ENCODE measurements around the gene TMEM43. TPM values are rescaled to one million over a fixed set of nuclear protein-coding genes. Genes with fewer than 3 reads are reported as not detected.
"Not testable (repeated sequence)": the region's sequence is repeated elsewhere in the genome, so short reads cannot be mapped to it uniquely, and the experiment has no call there.

Gene TMEM43
- 32.4 TPM for total RNA-seq (2021; ENCODE audit: unreplicated experiment)
- 28.7 and 33.3 TPM in 2 replicates for polyA plus RNA-seq (2012)
- Bru-seq, nascent RNA = percentile 84 among the genes with signal in this experiment
- BruChase-seq, experiment 1, labeled RNA remaining after a 6-hour chase = percentile 95 among the genes with signal in this experiment
- BruChase-seq, experiment 2, labeled RNA remaining after a 2-hour chase = percentile 94 among the genes with signal in this experiment
- long read RNA-seq, transcript TMEM43-201 (12 exons, 3,341 nt) = major isoform, 72 of 95 reads
- long read RNA-seq, partial matches to known transcripts = 12 of 95 reads
- long read RNA-seq, other reads (novel, unspliced or antisense) = 11 of 95 reads

DNA sequence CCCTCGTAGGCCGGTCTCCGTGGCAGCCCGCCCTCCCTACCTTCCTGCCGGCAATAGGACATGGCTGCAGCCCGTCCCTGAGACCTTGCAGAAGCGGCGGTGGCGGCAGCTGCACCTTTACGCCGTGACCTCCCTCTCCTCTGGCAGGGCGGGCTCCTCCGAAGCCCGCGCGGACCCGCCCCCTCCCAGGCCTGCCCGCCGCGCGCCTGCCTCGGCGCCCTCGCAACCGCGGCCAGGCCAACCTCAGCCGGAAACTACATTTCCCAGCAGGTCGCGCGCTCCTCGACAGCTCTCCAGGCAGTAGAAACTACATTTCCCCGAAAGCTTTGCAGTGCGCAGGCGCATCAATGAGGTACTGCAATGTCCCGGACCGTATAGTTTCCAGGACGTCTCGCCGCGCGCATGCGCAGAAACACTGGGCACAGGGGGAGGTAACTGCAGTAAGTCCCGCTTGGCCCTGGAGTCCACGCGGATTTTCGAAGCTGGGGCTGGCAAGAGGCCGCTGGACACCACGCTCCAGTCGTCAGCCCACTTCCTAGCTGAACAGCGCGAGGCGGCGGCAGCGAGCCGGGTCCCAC, at the start of gene TMEM43, which contains the start of gene CHCHD4:
Gene TMEM43, plus strand, starts transcription at position 438 of the 578 bp plus-strand sequence. CDS start 142 bp downstream, outside the sequence.
Gene CHCHD4, minus strand, starts transcription at position 256 of the 578 bp plus-strand sequence. Its CDS starts 194 bp downstream, at position 62.
- ChIA-PET POLR2A (interaction anchor here (1.0 to 3.0 kb wide), 11 partner anchors 10 to 238 kb away, joined by 3 to 18 read pairs (median 5); partner anchors contain the start of genes LSM3 and XPC), RAD21 (ENCODE audit: low non-redundant PET in 1 of 2, low total read pairs in 2 of 2, uncharacterized antibody in 2 of 2, unreplicated experiment in 2 of 2) (interaction anchor here (0.7 to 2.7 kb wide), 3 partner anchors 54 to 228 kb away, joined by 3 to 7 read pairs (median 3); partner anchors contain the start of genes XPC (in 2 of the 2) and LSM3 (in 1 of the 2)), CTCF (interaction anchor here (1.1 to 2.0 kb wide), 3 partner anchors 20 to 228 kb away, joined by 3 to 11 read pairs (median 3); partner anchors contain the start of gene LSM3)
- peak; percentile 97 for DNase-seq (ENCODE audit: low read depth, low spot score)
- Histone ChIP-seq H2AFZ (ENCODE audit: low read depth, low read length, poor library complexity, severe bottlenecking) (no peak within 1 kb of the TSS), H3K27me3 (ENCODE audit: insufficient read depth, low read length) (no peaks in the 10 kb centered on the region), H3K36me3 (ENCODE audit: control insufficient read depth in 1 of 2, insufficient read depth in 2 of 2, low read length in 2 of 2) (peaks cover 2 to 21% of the 10 kb centered on the region in 2 experiments; a peak in 3 of 4 replicates), H3K4me1 (ENCODE audit: control insufficient read depth in 1 of 2, insufficient read depth in 2 of 2, low read length in 2 of 2) (peaks cover 8 to 20% of the 10 kb centered on the region in 2 experiments; a peak in 3 of 4 replicates), H4K20me1 (ENCODE audit: insufficient read depth) (no peaks in the 10 kb centered on the region; the same call in 1 of the 2 replicates), H3K27ac (ENCODE audit: low read depth, low read length) (peak within 1 kb of the TSS; percentile 87), H3K9me2 (ENCODE audit: insufficient read depth) (no peaks in the 10 kb centered on the region), H3K4me2 (ENCODE audit: low read length) (peak within 1 kb of the TSS; percentile 97), H3K9me3 (ENCODE audit: control insufficient read depth in 1 of 2, insufficient read depth in 1 of 2, low read depth in 1 of 2, low read length in 2 of 2) (no peaks in the 10 kb centered on the region), H3K9ac (ENCODE audit: low read length) (peak within 1 kb of the TSS; percentile 92), H3K79me2 (ENCODE audit: insufficient read depth, low read length) (peaks cover 84% of the 10 kb centered on the region), H3K4me3 (replicated peaks in 1 of 2; ENCODE audit: low read depth in 1 of 2, low read length in 2 of 2) (peak within 1 kb of the TSS; percentile 98 to 99)
- ATAC-seq = peak; percentile 90
- intact Hi-C loops (cut with micrococcal nuclease) = loop anchor here (5.0 to 10.0 kb wide), 3 partner anchors 53 to 470 kb away; partner anchors contain the start of genes LSM3 and XPC
- peak; percentile 84 for TF ChIP-seq POLR2AphosphoS5 (IDR thresholded peaks at IDR 0.05; ENCODE audit: low read depth, low read length)
- TF ChIP-seq EZH2phosphoT487 (IDR thresholded peaks at IDR 0.05; ENCODE audit: borderline replicate concordance) = no peak
- TF ChIP-seq ZBTB33 (IDR thresholded peaks at IDR 0.05; ENCODE audit: extremely low read depth, insufficient replicate concordance, low read length) = peak; percentile 51
- TF ChIP-seq POLR2A (IDR thresholded peaks at IDR 0.05; ENCODE audit: borderline replicate concordance, extremely low read depth, insufficient read depth, insufficient read length) = peak; percentile 14
- peak; percentile 75 for TF ChIP-seq YY1 (IDR thresholded peaks at IDR 0.05; ENCODE audit: extremely low read depth, insufficient replicate concordance, low read depth, low read length)
- TF ChIP-seq CBX3 (IDR thresholded peaks at IDR 0.05; ENCODE audit: low read depth) = no peak
- no peak for TF ChIP-seq SRF (IDR thresholded peaks at IDR 0.05; ENCODE audit: low read depth)
- TF ChIP-seq EZH2 (IDR thresholded peaks at IDR 0.05) = no peak
- TF ChIP-seq ELF1 (IDR thresholded peaks at IDR 0.05; ENCODE audit: borderline replicate concordance, low read depth) = no peak
- peak; percentile 96 for TF ChIP-seq ZFX (IDR thresholded peaks at IDR 0.05)
- TF ChIP-seq CTCF (IDR thresholded peaks at IDR 0.05 in 2 of 3, conservative IDR thresholded peaks at IDR 0.05 in 1 of 3; ENCODE audit: borderline replicate concordance in 1 of 3, insufficient read depth in 1 of 3, low read depth in 2 of 3, low read length in 2 of 3) = no peak
- no peak for TF ChIP-seq SP1 (IDR thresholded peaks at IDR 0.05; ENCODE audit: low read depth)
- no peak for TF ChIP-seq JUND (IDR thresholded peaks at IDR 0.05)
- BruUV-seq (replicated peaks) = no TSS peak

DNA sequence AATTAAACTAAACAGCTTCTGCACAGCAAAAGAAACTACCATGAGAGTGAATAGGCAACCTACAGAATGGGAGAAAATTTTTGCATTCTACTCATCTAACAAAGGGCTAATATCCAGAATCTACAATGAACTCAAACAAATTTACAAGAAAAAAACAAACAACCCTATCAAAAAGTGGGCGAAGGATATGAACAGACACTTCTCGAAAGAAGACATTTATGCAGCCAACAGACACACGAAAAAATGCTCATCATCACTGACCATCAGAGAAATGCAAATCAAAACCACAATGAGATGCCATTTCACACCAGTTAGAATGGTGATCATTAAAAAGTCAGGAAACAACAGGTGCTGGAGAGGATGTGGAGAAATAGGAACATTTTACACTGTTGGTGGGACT, 49.6 kb upstream of the TMEM43 start:
- RAD21 ChIA-PET (ENCODE audit: low non-redundant PET in 1 of 2, low total read pairs in 2 of 2, uncharacterized antibody in 2 of 2, unreplicated experiment in 2 of 2); BruUV-seq (replicated peaks): not testable (repeated sequence)

More for the DNA sequence above, 49.6 kb upstream of the TMEM43 start:
- H2AFZ ChIP-seq (ENCODE audit: low read depth, low read length, poor library complexity, severe bottlenecking); ATAC-seq; H3K79me2 ChIP-seq (ENCODE audit: insufficient read depth, low read length); H3K36me3 ChIP-seq (ENCODE audit: control insufficient read depth in 1 of 2, insufficient read depth in 2 of 2, low read length in 2 of 2); DNase-seq (ENCODE audit: low read depth, low spot score); POLR2A ChIA-PET; intact Hi-C loops (cut with micrococcal nuclease); H3K4me2 ChIP-seq (ENCODE audit: low read length); H3K4me3 ChIP-seq (replicated peaks in 1 of 2; ENCODE audit: low read depth in 1 of 2, low read length in 2 of 2); CTCF ChIA-PET; H3K27me3 ChIP-seq (ENCODE audit: insufficient read depth, low read length); H3K9me3 ChIP-seq (ENCODE audit: control insufficient read depth in 1 of 2, insufficient read depth in 1 of 2, low read depth in 1 of 2, low read length in 2 of 2); H3K9me2 ChIP-seq (ENCODE audit: insufficient read depth); H3K9ac ChIP-seq (ENCODE audit: low read length); H3K27ac ChIP-seq (ENCODE audit: low read depth, low read length); H4K20me1 ChIP-seq (ENCODE audit: insufficient read depth); H3K4me1 ChIP-seq (ENCODE audit: control insufficient read depth in 1 of 2, insufficient read depth in 2 of 2, low read length in 2 of 2): not testable (repeated sequence)
